Measurements from ENCODE around the gene EDNRA. TPM values are rescaled to one million over a fixed set of nuclear protein-coding genes. Genes with fewer than 3 reads are reported as not detected.

EDNRA gene
- total and polyA plus RNA-seq, 9 of the 15 experiments (the other 6 are each of a cell fraction or from before 2014, with no cell fraction given) = not detected

DNA sequence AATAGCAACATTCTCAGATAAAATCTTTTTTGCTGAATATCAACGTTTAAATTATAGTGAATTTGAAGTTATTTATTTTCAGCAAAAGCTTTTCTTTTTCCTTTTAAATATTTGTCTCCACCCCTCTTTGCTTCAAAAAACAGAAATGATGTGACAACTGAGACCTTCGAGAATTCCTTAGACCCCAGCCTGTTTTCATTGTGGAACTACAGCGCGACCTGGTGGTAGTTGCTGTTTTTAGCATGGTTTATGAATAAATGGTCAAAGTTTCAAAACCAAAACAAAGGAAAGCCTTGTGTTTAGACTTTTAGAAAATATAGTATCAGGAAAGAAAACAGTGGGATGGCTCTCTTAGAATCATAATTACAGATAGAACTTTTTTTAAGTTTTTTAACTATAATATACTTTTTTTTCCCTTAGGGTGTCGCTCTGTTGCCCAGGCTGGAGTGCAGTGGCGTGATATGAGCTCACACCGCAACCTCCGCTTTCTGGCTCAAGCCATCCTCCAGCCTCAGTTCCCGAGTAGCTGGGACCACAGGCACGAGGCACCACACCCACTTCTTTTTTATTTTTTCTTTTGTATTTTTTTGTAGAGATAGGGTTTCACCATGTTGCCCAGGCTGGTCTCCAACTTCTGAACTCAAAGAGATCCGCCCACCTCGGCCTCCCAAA lies 109.5 kb downstream of the EDNRA start (continued):
- no peak for TF ChIP-seq XRCC3 (IDR thresholded peaks at IDR 0.05)
- TF ChIP-seq ZNF121 (CRISPR knock-in tag; conservative IDR thresholded peaks at IDR 0.05) = no peak
- TF ChIP-seq NR1H2 (CRISPR knock-in tag; IDR thresholded peaks at IDR 0.05) = no peak
- TF ChIP-seq, protein P1, sequence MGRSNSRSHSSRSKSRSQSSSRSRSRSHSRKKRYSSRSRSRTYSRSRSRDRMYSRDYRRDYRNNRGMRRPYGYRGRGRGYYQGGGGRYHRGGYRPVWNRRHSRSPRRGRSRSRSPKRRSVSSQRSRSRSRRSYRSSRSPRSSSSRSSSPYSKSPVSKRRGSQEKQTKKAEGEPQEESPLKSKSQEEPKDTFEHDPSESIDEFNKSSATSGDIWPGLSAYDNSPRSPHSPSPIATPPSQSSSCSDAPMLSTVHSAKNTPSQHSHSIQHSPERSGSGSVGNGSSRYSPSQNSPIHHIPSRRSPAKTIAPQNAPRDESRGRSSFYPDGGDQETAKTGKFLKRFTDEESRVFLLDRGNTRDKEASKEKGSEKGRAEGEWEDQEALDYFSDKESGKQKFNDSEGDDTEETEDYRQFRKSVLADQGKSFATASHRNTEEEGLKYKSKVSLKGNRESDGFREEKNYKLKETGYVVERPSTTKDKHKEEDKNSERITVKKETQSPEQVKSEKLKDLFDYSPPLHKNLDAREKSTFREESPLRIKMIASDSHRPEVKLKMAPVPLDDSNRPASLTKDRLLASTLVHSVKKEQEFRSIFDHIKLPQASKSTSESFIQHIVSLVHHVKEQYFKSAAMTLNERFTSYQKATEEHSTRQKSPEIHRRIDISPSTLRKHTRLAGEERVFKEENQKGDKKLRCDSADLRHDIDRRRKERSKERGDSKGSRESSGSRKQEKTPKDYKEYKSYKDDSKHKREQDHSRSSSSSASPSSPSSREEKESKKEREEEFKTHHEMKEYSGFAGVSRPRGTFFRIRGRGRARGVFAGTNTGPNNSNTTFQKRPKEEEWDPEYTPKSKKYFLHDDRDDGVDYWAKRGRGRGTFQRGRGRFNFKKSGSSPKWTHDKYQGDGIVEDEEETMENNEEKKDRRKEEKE (IDR thresholded peaks at IDR 0.05; ENCODE audit: borderline replicate concordance in 1 of 2, control insufficient read depth in 1 of 2, low read depth in 2 of 2, low read length in 1 of 2) = no peak
- no peak for TF ChIP-seq MCM3 (IDR thresholded peaks at IDR 0.05)
- no peak for TF ChIP-seq POU5F1 (IDR thresholded peaks at IDR 0.05; ENCODE audit: borderline replicate concordance, low read depth, low read length, partially characterized antibody)
- peak; percentile 74 to 83 for TF ChIP-seq RAD21 (CRISPR knock-in tag; conservative IDR thresholded peaks at IDR 0.05 in 1 of 2, IDR thresholded peaks at IDR 0.05 in 1 of 2)
- no peak for TF ChIP-seq ZNF830 (CRISPR knock-in tag; IDR thresholded peaks at IDR 0.05)
- TF ChIP-seq, protein P2, sequence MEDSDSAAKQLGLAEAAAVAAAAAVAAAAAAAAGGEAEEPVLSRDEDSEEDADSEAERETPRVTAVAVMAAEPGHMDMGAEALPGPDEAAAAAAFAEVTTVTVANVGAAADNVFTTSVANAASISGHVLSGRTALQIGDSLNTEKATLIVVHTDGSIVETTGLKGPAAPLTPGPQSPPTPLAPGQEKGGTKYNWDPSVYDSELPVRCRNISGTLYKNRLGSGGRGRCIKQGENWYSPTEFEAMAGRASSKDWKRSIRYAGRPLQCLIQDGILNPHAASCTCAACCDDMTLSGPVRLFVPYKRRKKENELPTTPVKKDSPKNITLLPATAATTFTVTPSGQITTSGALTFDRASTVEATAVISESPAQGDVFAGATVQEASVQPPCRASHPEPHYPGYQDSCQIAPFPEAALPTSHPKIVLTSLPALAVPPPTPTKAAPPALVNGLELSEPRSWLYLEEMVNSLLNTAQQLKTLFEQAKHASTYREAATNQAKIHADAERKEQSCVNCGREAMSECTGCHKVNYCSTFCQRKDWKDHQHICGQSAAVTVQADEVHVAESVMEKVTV (CRISPR knock-in tag; IDR thresholded peaks at IDR 0.05) = peak; percentile 66; the same call in 1 of the 2 replicates
- TF ChIP-seq, protein P3, sequence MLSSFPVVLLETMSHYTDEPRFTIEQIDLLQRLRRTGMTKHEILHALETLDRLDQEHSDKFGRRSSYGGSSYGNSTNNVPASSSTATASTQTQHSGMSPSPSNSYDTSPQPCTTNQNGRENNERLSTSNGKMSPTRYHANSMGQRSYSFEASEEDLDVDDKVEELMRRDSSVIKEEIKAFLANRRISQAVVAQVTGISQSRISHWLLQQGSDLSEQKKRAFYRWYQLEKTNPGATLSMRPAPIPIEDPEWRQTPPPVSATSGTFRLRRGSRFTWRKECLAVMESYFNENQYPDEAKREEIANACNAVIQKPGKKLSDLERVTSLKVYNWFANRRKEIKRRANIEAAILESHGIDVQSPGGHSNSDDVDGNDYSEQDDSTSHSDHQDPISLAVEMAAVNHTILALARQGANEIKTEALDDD (IDR thresholded peaks at IDR 0.05) = no peak
- TF ChIP-seq, protein P4, sequence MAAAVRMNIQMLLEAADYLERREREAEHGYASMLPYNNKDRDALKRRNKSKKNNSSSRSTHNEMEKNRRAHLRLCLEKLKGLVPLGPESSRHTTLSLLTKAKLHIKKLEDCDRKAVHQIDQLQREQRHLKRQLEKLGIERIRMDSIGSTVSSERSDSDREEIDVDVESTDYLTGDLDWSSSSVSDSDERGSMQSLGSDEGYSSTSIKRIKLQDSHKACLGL (CRISPR knock-in tag; IDR thresholded peaks at IDR 0.05; ENCODE audit: borderline replicate concordance, poor library complexity, severe bottlenecking) = no peak
- TF ChIP-seq GABPA (tag; conservative IDR thresholded peaks at IDR 0.05; ENCODE audit: low read depth) = no peak
- TF ChIP-seq TRIM28 (IDR thresholded peaks at IDR 0.05) = no peak
- TF ChIP-seq, protein P5, sequence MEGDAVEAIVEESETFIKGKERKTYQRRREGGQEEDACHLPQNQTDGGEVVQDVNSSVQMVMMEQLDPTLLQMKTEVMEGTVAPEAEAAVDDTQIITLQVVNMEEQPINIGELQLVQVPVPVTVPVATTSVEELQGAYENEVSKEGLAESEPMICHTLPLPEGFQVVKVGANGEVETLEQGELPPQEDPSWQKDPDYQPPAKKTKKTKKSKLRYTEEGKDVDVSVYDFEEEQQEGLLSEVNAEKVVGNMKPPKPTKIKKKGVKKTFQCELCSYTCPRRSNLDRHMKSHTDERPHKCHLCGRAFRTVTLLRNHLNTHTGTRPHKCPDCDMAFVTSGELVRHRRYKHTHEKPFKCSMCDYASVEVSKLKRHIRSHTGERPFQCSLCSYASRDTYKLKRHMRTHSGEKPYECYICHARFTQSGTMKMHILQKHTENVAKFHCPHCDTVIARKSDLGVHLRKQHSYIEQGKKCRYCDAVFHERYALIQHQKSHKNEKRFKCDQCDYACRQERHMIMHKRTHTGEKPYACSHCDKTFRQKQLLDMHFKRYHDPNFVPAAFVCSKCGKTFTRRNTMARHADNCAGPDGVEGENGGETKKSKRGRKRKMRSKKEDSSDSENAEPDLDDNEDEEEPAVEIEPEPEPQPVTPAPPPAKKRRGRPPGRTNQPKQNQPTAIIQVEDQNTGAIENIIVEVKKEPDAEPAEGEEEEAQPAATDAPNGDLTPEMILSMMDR (IDR thresholded peaks at IDR 0.05 in 2 of 3, conservative IDR thresholded peaks at IDR 0.05 in 1 of 3; ENCODE audit: insufficient read depth in 2 of 3, low read depth in 1 of 3, low read length in 3 of 3) = peak; percentile 63 to 80 (median 70)
- TF ChIP-seq, protein P6, sequence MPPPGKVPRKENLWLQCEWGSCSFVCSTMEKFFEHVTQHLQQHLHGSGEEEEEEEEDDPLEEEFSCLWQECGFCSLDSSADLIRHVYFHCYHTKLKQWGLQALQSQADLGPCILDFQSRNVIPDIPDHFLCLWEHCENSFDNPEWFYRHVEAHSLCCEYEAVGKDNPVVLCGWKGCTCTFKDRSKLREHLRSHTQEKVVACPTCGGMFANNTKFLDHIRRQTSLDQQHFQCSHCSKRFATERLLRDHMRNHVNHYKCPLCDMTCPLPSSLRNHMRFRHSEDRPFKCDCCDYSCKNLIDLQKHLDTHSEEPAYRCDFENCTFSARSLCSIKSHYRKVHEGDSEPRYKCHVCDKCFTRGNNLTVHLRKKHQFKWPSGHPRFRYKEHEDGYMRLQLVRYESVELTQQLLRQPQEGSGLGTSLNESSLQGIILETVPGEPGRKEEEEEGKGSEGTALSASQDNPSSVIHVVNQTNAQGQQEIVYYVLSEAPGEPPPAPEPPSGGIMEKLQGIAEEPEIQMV (tag; conservative IDR thresholded peaks at IDR 0.05; ENCODE audit: low read depth) = no peak
